HG03520 (cell line): ENCODE results near the gene GLCCI1.
"Not testable (repeated sequence)": the region's sequence is repeated elsewhere in the genome, so short reads cannot be mapped to it uniquely, and the experiment has no call there.

Experiments
- ATAC-seq: cut with Tn5 transposase; IDR thresholded peaks from one replicate; pipeline ENCODE4 v1.9.1; 2021; ENCODE audit warnings: mild to moderate bottlenecking, moderate library complexity; ENCODE audit not compliant: unreplicated experiment

Gene GLCCI1

GRCh38 chr7:8042796-8043535, 74.4 kb downstream of the GLCCI1 start:
- ATAC-seq: no peak

GRCh38 chr7:8044761-8045430, 76.3 kb downstream of the GLCCI1 start:
- ATAC-seq: no peak

GRCh38 chr7:8048067-8048466, 79.5 kb downstream of the GLCCI1 start:
- not testable (repeated sequence) for ATAC-seq

GRCh38 chr7:8051373-8051772, 82.8 kb downstream of the GLCCI1 start:
- no peak for ATAC-seq

GRCh38 chr7:8051998-8052397, 83.4 kb downstream of the GLCCI1 start:
- ATAC-seq: no peak

- ATAC-seq: no peak
Observed at GRCh38 chr7:8052824-8053223, 84.2 kb downstream of the GLCCI1 start.

- ATAC-seq: no peak
Observed at GRCh38 chr7:8056439-8056838, 87.8 kb downstream of the GLCCI1 start.

- ATAC-seq: no peak
Observed at GRCh38 chr7:8057566-8057965, 89.0 kb downstream of the GLCCI1 start.

- ATAC-seq: no peak
Observed at GRCh38 chr7:8058322-8058721, 89.7 kb downstream of the GLCCI1 start.

GRCh38 chr7:8058852-8059251, 90.3 kb downstream of the GLCCI1 start:
- no peak for ATAC-seq

GRCh38 chr7:8060241-8060640, 91.6 kb downstream of the GLCCI1 start:
- no peak for ATAC-seq

GRCh38 chr7:8063300-8063699, 94.7 kb downstream of the GLCCI1 start:
- ATAC-seq: not testable (repeated sequence)

GRCh38 chr7:8063706-8064297, 95.2 kb downstream of the GLCCI1 start:
- no peak for ATAC-seq

GRCh38 chr7:8064828-8065227, 96.2 kb downstream of the GLCCI1 start:
- ATAC-seq: no peak

GRCh38 chr7:8065356-8065813, 96.8 kb downstream of the GLCCI1 start:
- ATAC-seq: no peak

- no peak for ATAC-seq
Observed at GRCh38 chr7:8068892-8069686, 100.5 kb downstream of the GLCCI1 start.

- no peak for ATAC-seq
Observed at GRCh38 chr7:8070451-8071180, 102.0 kb downstream of the GLCCI1 start.

- ATAC-seq: no peak
Observed at GRCh38 chr7:8078418-8078817, 109.8 kb downstream of the GLCCI1 start.

GRCh38 chr7:8082762-8083161, 114.2 kb downstream of the GLCCI1 start:
- no peak for ATAC-seq

- no peak for ATAC-seq
Observed at GRCh38 chr7:8084836-8085235, 116.2 kb downstream of the GLCCI1 start.

GRCh38 chr7:8085420-8085819, 116.8 kb downstream of the GLCCI1 start:
- ATAC-seq: no peak
